ENCODE results near the gene LZTS3. TPM values are rescaled to one million over a fixed set of nuclear protein-coding genes. Genes with fewer than 3 reads are reported as not detected.

LZTS3 gene
- total and polyA plus RNA-seq, 2 of the 13 experiments (the other 11 are each of a cell fraction or from before 2014, with no cell fraction given): 10.1 to 31.3 TPM

GRCh38 chr20:3162080-3162611 is 11.2 kb downstream of the LZTS3 start (continued):
- no peak for TF ChIP-seq ZBTB10 (CRISPR knock-in tag; IDR thresholded peaks at IDR 0.05; ENCODE audit: borderline replicate concordance)
- TF ChIP-seq PAX8 (CRISPR knock-in tag; IDR thresholded peaks at IDR 0.05; ENCODE audit: borderline replicate concordance): no peak
- no peak for TF ChIP-seq PHF21A (CRISPR knock-in tag; IDR thresholded peaks at IDR 0.05)
- TF ChIP-seq SRSF1 (optimal IDR thresholded peaks at IDR 0.05; ENCODE audit: low read depth, low read length): no peak
- no peak for TF ChIP-seq ZNF326 (CRISPR knock-in tag; IDR thresholded peaks at IDR 0.05; ENCODE audit: borderline replicate concordance)
- no peak for TF ChIP-seq ZC3H13 (CRISPR knock-in tag; IDR thresholded peaks at IDR 0.05)
- TF ChIP-seq XBP1 (CRISPR knock-in tag; IDR thresholded peaks at IDR 0.05): no peak
- TF ChIP-seq CREB3 (CRISPR knock-in tag; IDR thresholded peaks at IDR 0.05): no peak
- no peak for TF ChIP-seq ZBTB8A (CRISPR knock-in tag; IDR thresholded peaks at IDR 0.05; ENCODE audit: borderline replicate concordance, low read depth)
- no peak for TF ChIP-seq ZNF704 (CRISPR knock-in tag; IDR thresholded peaks at IDR 0.05; ENCODE audit: borderline replicate concordance)
- TF ChIP-seq HNF4A (CRISPR knock-in tag; IDR thresholded peaks at IDR 0.05): no peak
- TF ChIP-seq AFF4 (CRISPR knock-in tag; IDR thresholded peaks at IDR 0.05): no peak
- TF ChIP-seq RBM39 (IDR thresholded peaks at IDR 0.05; ENCODE audit: low read depth, low read length, poor library complexity, severe bottlenecking): no peak
- no peak; the same call in 1 of the 2 replicates for TF ChIP-seq ERF (CRISPR knock-in tag; IDR thresholded peaks at IDR 0.05)
- TF ChIP-seq ZMYM4 (CRISPR knock-in tag; IDR thresholded peaks at IDR 0.05): no peak; the same call in none of the 2 replicates
- no peak for TF ChIP-seq CREBL2 (CRISPR knock-in tag; IDR thresholded peaks at IDR 0.05; ENCODE audit: borderline replicate concordance)
- peak; percentile 6; the same call in 1 of the 2 replicates for TF ChIP-seq ZNF792 (CRISPR knock-in tag; IDR thresholded peaks at IDR 0.05)
- no peak for TF ChIP-seq ZSCAN29 (CRISPR knock-in tag; conservative IDR thresholded peaks at IDR 0.05)
- TF ChIP-seq KAT2B (IDR thresholded peaks at IDR 0.05; ENCODE audit: borderline replicate concordance, low read depth, low read length): no peak
- no peak for TF ChIP-seq THRA (CRISPR knock-in tag; IDR thresholded peaks at IDR 0.05; ENCODE audit: borderline replicate concordance)
